Lower lobe of right lung (tissue), 2 donors: ENCODE measurements around the gene TOR1A. TPM values are rescaled to one million over a fixed set of nuclear protein-coding genes. Genes with fewer than 3 reads are reported as not detected.

ENCODE experiments used
- ATAC-seq, 2 donors: fragments of 200-7000 bp; cut with Tn5 transposase; one replicate each; pipeline ENCODE4 v1.9.1; 2020 to 2022; ENCODE audit warnings: mild to moderate bottlenecking in 2 of 2, moderate library complexity in 2 of 2
- DNase-seq: peaks from one replicate; pipeline ENCODE4 v3.0.0-alpha.2; 2020
- H3K27ac ChIP-seq: fragments of 200-600 bp; one replicate; pipeline ENCODE4 v1.8.0; 2022
- H3K27me3 ChIP-seq: fragments of 200-600 bp; one replicate; pipeline ENCODE4 v1.8.0; 2022; ENCODE audit warnings: low read depth
- H3K36me3 ChIP-seq: fragments of 200-600 bp; one replicate; pipeline ENCODE4 v1.8.0; 2022; ENCODE audit warnings: mild to moderate bottlenecking
- H3K4me1 ChIP-seq: fragments of 200-600 bp; one replicate; pipeline ENCODE4 v1.8.0; 2022
- H3K4me3 ChIP-seq: fragments of 200-600 bp; one replicate; pipeline ENCODE4 v1.8.0; 2022; ENCODE audit warnings: mild to moderate bottlenecking
- H3K9me3 ChIP-seq: fragments of 200-600 bp; one replicate; pipeline ENCODE4 v1.8.0; 2022
- intact Hi-C: fragments of 100-400 bp; cut with DNase I; formaldehyde crosslinking; loops from one replicate; pipeline ENCODE4 v1.11.0; 2022
- total RNA-seq: library from RNA; stranded (reverse); fragmentation: NEBNext Ultra II Directional; extraction: Animal tissue kit (Norgen Biotek cat#: 25700); gene quantifications from one replicate; pipeline ENCODE4 v1.2.1, GENCODE V29; 2021
- TF ChIP-seq, protein P1 (sequence below): fragments of 200-600 bp; IDR thresholded peaks from one replicate; pipeline ENCODE4 v1.8.0; 2022; ENCODE audit warnings: antibody characterized with exemption, mild to moderate bottlenecking
- donor health status: DM: no; HTN: yes; CAD: no; lungs with severe emphysema.

The TOR1A gene
- total RNA-seq, 1 donor from 2014 or later: 34.6 TPM

DNA sequence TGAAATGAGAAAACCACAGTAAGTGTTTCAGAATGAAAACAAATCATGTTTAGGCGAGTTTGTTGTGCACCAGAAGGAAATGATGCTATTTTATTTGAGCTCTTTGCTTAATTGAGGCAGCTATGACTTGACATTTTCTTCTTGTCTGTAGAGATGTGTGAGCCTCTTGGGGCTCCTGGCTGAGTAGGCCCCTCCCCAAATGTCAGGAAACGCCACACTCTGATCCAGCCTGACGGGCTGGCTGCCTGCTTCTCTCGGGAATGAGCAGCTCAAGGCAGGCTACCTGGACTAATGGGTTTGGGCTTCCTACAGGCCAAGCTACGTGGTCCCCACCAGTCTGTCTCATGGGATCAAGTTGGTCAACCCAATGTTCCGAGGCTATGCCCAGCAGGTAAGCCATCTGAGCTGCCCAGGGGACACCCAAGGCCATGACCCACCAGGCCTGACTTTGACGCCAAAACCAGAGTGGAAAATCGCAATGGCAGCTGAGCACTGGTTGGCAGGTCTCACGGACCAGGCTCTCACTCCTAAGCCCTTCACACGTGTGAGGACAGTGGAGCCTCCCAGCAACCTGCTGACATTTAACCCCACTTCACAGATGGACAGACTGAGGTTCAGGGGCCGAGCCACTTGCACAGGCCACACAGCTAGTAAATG is 41.2 kb upstream of the TOR1A start:
- H3K4me1 ChIP-seq: no peaks in the 10 kb centered on the region
- H3K27me3 ChIP-seq: no peaks in the 10 kb centered on the region
- intact Hi-C loops: no loop called here
- DNase-seq (no peak), ATAC-seq (no peak)
- no peak overlapping the region for H3K27ac ChIP-seq
- TF ChIP-seq, protein P1, sequence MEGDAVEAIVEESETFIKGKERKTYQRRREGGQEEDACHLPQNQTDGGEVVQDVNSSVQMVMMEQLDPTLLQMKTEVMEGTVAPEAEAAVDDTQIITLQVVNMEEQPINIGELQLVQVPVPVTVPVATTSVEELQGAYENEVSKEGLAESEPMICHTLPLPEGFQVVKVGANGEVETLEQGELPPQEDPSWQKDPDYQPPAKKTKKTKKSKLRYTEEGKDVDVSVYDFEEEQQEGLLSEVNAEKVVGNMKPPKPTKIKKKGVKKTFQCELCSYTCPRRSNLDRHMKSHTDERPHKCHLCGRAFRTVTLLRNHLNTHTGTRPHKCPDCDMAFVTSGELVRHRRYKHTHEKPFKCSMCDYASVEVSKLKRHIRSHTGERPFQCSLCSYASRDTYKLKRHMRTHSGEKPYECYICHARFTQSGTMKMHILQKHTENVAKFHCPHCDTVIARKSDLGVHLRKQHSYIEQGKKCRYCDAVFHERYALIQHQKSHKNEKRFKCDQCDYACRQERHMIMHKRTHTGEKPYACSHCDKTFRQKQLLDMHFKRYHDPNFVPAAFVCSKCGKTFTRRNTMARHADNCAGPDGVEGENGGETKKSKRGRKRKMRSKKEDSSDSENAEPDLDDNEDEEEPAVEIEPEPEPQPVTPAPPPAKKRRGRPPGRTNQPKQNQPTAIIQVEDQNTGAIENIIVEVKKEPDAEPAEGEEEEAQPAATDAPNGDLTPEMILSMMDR: no peak
- H3K9me3 ChIP-seq: no peaks in the 10 kb centered on the region
- no peak overlapping the region for H3K4me3 ChIP-seq
- H3K36me3 ChIP-seq: peaks cover 63% of the 10 kb centered on the region

DNA sequence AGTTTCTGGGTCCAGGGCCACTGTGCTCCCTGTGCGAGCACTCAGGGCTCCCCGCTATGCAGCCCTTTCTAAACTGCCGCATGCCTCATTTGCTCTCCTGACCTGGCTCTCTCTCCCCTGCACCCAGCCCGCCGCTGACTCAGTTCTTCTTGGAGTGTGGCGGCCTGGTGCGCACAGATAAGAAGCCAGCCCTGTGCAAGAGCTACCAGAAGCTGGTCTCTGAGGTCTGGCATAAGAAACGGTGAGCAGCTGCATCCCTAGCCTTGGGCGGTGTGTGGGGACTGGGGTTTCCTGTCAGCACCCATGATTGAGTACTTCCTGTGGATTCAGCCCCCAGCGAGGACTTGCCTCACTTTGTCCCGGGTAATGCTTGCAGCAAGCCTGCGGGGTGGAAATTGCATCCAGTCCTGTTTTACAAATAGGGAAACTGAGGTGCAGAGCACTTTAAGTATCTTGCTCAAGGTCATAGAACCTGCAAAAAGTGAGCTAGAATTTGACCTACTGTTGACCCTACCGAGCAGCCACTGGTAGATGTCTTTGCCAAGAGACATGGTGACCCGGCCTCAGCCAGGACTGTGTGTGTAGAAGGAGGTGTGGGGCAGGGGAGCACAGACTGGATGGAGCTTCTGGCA is 39.2 kb upstream of the TOR1A start:
- peaks cover 65% of the 10 kb centered on the region for H3K36me3 ChIP-seq
- ATAC-seq (peak; percentile 35 to 47), DNase-seq (no peak)
- no peaks in the 10 kb centered on the region for H3K9me3 ChIP-seq
- intact Hi-C loops: no loop called here
- H3K27me3 ChIP-seq: no peaks in the 10 kb centered on the region
- H3K4me1 ChIP-seq: no peaks in the 10 kb centered on the region
- TF ChIP-seq, protein P1: no peak
- H3K4me3 ChIP-seq: no peak overlapping the region
- H3K27ac ChIP-seq: no peak overlapping the region

DNA sequence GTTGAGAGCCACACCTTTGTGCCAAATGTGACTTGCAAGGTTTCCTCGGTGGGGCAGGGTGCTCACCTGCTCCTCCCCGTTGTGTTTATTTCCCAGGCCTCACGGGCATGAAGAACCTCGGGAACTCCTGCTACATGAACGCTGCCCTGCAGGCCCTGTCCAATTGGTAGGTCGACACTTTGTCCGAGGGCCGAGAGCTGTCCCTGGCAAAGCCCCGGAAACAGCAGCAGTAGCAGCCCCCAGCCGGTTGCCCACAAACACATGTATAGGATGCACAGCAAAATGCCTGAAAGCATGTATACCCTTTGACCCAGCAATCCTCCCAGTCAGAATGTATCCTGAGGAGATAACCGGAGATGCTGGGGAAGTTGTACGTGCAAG is 37.5 kb upstream of the TOR1A start:
- intact Hi-C loops: no loop called here
- no peak overlapping the region for H3K27ac ChIP-seq
- H3K4me1 ChIP-seq: no peaks in the 10 kb centered on the region
- ATAC-seq (no peak), DNase-seq (no peak)
- H3K4me3 ChIP-seq: no peak overlapping the region
- H3K9me3 ChIP-seq: no peaks in the 10 kb centered on the region
- H3K36me3 ChIP-seq: peaks cover 72% of the 10 kb centered on the region
- H3K27me3 ChIP-seq: no peaks in the 10 kb centered on the region
- TF ChIP-seq, protein P1: no peak

DNA sequence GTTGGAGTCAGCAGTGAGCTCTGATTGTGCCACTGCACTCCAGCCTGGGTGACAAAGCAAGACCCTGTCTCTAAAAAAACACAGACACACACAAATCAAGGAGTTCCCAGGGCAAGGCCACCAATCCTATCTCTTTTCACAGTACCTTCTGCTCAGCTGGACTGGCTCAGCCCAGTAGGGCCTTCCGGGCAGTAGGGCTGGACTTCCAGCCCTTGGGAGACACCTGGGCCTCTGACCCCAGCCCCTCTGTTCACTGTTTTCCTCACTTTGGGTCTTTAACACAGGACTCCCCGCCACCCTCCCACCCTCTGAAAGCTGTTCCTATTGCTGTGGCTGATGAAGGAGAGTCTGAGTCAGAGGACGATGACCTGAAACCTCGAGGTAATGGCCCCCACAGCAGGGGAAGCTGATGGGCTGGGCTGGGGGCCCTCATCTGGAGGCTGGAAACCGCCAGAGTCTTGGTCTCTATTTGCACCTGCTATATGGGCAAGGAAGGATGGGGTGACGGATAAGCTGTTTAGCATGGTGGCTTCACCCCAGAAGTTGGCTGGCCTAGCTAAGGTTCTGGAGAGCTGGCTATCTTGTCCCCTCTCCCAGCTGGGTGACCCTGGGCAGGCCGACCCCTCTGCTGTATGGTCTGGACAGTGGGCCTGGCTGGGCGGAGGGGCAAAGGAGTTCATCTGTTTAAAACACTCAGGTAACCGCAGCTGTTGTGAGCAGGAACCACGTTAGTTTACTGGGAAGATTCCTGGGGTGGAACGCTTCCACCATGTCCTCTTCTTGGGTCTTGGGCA is 36.9 kb upstream of the TOR1A start:
- Histone ChIP-seq H3K9me3 (no peaks in the 10 kb centered on the region), H3K4me3 (no peak overlapping the region), H3K4me1 (no peaks in the 10 kb centered on the region), H3K36me3 (peaks cover 72% of the 10 kb centered on the region), H3K27ac (no peak overlapping the region), H3K27me3 (no peaks in the 10 kb centered on the region)
- DNase-seq (no peak), ATAC-seq (no peak)
- intact Hi-C loops: no loop called here
- TF ChIP-seq, protein P1: no peak

DNA sequence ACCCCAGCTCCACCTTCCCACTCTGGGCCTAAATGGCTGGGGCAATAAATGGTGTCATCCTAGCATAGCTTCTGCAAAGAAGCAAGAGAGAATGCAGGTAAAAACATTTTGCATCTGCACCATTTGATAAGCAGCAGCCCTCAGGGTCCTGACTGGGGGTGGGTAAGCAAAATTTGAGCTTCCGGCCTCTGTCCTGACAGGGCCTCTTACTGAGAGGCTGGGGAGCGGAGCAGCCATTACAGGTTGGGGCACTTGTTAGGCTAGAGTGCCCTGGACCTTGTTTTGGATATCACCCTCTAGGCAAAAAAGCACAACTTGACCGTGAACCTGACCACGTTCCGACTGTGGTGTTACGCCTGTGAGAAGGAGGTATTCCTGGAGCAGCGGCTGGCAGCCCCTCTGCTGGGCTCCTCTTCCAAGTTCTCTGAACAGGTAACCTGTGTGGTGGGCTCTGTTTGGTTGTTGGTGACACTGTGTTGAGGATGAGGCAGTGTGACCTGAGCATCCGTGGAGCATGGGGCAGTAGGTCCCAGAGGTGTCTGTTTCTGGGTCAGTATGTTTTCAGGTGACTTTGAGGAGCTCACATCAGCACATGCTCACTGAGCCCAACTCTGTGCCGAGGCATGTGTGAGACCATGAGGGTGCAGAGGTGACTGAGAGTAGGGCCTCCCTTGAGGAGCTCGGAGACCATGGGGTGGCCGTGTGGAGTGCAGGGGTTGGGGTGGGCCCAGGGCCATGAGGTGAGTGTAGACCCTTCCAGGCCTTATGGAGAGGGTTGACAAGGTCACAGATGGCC is 34.4 kb upstream of the TOR1A start:
- intact Hi-C loops: no loop called here

More for the DNA sequence above, 34.4 kb upstream of the TOR1A start:
- Histone ChIP-seq H3K9me3 (no peaks in the 10 kb centered on the region), H3K27ac (no peak overlapping the region), H3K36me3 (peaks cover 84% of the 10 kb centered on the region), H3K27me3 (no peaks in the 10 kb centered on the region), H3K4me1 (no peaks in the 10 kb centered on the region), H3K4me3 (no peak overlapping the region)
- DNase-seq (no peak), ATAC-seq (no peak)
- TF ChIP-seq, protein P1: no peak
